Hematopoietic multipotent progenitor cell treated with erythropoietin and hydrocortisone succinate and interleukin-3 and kit ligand, for 4 days (in vitro differentiated cells): Measurements from ENCODE around the gene PGF.

Source experiments
- DNase-seq: peaks from one replicate; pipeline ENCODE4 v3.0.0-alpha.2; 2015

Gene PGF

DNA sequence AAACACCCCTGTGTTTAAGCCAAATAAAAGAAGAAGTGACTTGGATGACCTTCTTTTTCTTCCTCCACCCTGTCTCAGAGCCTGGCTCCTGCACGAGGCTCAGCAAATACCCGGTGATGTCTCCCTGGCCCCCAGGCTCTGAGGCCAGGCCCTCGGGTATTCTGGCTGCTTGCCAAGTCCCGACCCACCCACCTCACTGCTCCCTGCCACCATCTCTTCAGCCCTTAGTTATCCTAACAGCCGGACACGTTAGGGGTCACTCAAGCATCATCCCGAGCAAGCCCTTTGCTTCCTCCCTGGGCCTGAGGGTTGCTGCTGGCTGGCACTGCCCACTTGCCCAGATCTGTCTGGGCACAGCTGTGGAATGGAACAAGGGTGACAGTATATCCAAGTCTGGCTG is 39.6 kb downstream of the PGF start:
- DNase-seq, result no peak

DNA sequence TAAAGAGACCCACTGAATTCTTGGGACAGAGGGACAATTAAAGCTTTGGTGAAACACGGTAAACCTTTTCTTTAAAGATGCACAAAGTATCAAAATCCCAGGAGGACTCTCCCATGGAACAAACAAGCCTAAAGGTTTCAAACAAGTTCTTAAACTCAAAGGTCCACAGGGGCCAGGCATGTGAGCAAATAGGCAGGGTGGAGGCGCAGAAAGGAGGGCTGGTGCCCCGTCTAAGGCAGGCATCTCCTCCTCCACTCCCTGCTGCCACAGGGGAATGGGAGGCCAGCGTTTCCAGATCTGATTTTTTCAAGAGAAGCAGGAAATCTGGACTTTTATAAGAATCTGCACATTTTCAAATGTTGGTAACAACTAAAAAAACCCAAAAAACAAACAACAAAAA is 40.0 kb downstream of the PGF start:
- DNase-seq, result no peak

DNA sequence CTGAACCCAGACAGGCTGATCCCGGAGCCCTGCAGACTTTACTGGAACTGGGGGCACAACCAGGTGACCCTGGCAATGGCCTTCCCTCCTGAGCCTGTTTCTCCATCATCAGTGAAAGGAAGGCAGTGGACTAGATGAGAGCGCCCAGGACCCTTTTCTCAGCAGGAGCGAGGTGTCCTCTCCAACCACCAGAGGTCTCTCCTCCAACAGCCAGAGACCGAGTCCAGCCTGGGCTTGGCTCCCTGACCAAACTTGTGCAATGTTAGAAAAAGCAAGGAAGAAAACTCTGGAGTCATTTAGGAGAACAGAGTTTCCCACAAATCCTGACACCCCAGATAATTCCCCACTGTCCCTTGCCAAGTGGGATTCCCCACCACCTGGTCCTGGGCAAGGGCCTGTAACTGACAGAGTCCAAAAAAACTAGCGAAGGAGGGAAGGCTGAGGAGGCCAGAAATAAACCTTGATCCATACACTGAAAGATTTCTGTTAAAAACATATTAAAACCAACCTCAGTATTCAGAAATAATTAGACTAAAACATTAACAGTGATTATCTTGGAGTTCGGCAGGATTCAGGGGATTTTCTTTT is 41.3 kb downstream of the PGF start:
- DNase-seq, result peak; percentile 76

DNA sequence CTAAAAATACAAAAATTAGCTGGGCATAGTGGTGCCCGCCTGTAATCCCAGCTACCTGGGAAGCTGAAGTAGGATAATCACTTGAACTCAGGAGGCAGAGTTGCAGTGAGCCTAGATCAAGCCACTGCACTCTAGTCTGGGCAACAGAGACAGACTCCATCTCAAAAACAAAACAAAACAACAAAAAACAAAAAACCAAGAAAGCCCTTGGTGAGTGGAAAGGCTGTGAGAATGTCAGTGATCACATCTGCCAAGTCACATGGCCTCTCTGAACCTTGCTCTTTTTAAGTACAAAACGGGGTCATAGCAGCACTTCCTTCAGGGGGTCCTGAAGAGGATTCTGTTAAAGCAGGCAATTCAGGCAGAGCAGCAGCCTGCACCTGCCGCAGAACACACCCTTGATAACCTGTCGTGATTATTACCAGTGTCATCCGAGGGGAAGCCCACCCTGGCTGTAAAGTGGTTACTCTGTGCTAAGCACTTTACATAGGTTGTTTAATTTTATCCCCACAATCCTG is 41.9 kb downstream of the PGF start:
- no peak for DNase-seq

DNA sequence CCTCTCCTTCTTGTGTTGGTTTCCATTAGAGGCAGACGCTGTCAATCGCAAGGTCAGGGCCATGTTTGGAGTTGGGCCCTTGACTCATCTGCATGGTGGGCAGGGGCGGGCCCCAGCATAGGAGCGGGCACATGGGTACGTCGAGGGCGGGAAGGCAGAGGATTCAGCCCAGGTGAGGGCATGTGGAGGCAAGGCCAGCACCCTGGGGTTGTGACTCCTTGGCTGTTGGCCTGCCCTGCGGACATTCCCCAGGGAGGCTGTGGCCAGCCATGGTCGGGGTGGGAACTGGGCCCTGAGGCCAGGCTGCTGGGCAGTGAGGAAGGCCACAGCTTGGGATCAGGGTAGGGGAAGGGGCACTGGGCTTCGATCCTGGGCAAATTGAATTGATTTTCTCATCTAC is 42.6 kb downstream of the PGF start:
- DNase-seq, result no peak

DNA sequence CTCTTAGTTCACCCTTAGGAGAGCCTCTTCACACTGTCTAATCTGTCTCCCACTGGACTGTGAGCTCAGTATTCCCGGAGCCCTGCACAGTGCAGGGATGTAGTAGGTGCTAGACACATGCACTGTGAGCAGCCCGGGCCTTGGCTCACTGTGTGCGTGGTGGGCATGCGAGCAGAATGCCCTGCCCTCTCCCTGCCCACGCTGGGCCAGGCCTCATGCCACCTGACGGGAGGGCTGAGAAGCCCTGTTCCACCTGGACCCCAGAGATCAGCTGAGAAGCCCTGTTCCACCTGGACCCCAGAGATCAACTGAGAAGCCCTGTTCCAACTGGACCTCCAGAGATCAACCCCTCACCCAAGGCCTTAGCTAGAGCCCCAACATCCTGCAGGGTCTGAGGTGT is 43.3 kb downstream of the PGF start:
- no peak for DNase-seq

DNA sequence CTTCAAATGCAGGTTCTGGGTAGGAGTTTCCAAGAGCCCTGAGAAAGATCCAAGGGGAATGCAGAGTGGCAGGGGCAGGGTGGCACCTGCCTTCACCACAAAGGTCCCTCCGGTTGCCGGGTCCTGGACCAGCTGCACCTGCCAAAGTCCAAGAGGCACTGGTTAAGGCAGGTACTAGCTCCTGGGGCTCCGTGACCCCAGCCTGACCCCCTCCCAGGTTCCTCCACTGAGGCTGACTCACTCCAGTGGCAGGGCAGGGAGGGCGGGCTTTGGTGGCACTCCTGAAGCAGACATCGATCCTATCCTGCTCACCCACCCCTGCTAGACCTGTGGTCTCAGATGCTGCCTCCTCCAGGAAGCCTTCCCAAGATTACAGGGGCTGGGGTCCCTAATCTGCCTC is 43.7 kb downstream of the PGF start:
- no peak for DNase-seq

DNA sequence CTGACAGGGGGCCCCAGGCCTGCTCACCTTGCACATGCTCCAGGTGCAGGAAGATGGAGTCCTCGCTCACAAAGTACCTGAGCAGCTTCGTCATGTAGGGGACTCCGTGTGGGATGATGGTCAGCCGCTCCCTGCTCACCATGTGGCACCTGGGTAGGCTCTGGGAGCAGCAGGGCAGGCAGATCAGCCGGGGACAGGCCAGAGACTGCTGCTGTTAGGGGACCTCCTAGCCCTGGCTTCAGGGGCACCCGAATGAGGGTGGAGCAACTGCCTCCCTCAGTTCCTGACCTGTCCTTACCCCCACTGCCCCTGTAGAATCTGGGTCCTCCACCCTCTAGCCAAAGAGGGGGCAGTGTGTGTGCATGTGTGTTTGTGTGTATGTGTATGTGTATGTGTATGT is 44.2 kb downstream of the PGF start:
- DNase-seq, result no peak

DNA sequence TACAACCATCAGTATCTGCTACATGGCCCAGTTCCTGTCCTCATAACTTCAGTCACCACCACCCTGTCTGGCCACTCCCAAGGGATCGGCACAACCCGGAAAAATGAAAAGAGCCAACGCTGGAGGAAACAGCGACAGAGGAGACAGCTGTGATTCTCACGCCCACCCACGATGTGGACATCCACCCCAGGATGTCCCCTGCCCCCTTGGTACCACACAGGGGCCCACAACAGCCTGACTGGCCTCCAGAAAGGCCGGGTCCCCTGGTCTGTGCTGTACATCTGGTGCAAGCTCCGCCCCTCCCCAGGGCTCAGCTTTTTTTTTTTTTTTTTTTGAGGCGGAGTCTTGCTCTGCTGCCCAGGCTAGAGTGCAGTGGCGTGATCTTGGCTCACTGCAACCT is 44.8 kb downstream of the PGF start:
- no peak for DNase-seq

DNA sequence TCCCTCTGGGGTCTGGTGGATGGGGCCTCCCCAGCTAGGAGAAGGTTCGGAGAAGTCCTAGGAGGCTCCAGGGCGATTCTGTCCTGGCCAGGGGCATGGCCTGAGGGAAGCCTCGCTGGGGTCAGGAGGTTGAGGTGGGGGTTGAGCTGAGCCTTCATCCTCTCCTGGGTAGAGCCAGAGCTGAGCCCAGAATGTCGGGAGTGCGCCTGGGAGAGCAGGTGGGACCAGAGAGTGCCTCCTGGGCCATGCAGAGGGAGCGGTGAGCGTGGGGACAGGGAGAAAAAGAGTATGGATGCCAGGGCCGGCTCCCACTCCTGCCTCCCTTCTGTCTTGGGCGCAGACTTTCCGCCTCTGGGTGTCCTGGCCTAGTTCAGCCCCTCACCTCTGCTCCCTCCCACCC is 45.5 kb downstream of the PGF start:
- DNase-seq, result no peak

DNA sequence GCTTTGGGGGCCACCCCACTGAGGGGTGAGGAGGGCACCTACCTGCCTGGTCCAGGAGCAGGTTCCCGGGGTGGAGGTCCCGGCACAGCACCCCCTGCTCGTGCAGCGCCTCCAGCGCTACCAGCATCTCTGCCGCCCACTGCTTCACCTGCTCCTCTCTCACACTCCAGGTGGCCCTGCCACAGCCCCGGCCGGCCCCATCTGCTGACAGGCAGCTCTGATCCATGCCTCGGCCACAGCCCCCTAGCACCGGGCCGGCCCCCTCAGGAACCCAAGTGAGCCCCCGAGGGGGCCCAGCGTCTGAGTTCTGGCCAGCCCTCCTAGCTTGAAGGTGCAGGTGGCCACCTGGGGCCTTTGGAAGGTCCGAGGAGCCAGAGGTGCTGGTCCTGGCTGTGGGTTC is 45.9 kb downstream of the PGF start:
- no peak for DNase-seq

DNA sequence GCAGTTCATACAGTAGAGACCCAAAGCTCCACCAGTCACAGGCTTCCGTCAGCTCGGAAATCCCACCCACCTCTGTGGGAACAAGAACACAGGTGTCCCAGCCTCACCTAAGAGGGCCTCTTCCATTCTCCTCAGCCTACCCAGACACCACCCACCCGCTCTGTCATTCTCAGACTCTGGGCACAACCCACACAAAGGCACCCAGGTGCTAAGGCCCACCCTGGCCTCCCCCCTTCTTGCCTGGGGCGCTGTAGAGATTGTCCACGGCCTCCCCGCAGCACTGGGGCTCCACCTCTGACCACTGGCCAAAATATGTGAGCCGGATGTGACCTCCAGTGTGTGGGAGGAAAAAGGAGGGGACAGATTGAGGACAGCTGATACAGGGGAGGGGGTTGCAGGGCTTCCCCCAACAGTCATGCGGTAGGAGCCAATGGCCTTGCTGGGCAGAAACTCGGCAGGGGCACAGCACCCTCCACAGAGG is 46.5 kb downstream of the PGF start:
- no peak for DNase-seq

DNA sequence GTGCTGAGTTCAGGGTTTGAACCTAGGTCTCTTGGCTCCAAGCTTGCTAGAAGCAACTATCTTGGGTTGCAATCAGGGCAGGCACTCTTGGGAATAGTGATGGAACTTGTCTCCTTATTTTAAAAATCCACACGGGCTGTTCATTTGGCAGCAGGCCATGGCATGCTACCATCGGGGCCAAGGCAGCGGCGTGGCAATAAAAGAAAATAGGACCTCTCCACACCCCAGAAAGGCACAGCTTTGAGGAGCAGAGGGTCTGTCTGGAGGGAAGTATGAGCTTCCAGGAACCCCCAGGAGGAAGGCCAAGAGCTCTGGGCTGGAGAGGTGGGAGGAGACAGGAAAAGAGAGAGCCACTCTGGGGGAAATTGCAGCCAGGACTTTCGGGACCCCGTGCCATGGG is 47.7 kb downstream of the PGF start:
- DNase-seq, result no peak

DNA sequence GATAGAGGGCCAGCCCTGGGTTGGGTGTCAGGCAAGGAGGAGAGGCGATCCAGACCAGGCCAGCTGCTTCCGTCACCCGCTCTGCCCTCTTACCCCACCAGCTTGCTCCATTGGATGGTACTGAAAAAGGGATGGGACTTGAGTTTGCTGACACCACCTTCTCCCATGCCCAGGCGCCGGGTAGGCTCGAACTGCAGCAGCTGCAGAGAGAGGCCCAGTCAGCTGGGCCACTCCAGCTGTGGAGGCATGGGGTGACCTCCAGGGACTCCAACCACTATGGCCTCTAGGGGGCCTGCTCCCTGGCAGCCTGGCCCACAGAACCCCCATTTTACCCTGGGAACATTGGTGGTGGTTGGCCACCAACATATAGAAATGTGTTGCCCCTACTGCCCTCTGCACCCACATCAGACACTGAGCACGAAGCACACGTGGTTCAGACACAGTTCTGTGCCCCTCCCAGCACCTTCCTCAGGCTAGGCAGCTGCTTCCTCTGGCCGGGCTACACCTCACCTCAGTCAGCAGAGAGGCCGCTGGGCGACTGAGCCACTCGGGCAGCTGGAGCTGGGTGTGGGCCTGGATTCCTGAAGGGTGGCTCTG is 48.4 kb downstream of the PGF start:
- DNase-seq, result peak; percentile 43

DNA sequence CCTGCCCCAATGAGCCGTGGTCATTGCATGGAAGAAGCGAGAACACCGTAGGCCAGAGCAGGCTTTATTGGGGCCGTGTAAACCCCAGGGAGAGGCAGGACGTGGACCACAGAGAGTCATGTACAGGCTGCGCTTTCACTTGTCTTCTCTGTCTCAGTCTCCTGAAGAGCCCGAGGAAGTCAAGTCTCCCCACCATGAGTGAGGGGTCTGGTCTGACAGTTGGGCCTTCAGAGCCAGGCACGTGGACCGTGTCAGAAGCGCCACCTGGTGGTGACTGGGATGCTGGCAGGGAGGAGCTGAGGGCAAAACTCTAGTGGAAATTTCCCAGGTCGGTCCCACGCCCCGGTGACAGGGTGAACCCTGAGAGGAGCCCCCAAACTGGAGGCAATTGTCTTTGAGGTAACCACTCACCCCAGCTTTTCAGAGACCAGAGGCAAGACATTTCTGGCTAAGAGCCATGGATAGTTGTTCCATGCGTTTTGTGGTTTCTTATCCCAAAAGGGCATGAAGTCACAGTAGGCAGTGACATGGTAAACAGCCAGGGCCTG is 49.7 kb downstream of the PGF start:
- peak; percentile 80 for DNase-seq

DNA sequence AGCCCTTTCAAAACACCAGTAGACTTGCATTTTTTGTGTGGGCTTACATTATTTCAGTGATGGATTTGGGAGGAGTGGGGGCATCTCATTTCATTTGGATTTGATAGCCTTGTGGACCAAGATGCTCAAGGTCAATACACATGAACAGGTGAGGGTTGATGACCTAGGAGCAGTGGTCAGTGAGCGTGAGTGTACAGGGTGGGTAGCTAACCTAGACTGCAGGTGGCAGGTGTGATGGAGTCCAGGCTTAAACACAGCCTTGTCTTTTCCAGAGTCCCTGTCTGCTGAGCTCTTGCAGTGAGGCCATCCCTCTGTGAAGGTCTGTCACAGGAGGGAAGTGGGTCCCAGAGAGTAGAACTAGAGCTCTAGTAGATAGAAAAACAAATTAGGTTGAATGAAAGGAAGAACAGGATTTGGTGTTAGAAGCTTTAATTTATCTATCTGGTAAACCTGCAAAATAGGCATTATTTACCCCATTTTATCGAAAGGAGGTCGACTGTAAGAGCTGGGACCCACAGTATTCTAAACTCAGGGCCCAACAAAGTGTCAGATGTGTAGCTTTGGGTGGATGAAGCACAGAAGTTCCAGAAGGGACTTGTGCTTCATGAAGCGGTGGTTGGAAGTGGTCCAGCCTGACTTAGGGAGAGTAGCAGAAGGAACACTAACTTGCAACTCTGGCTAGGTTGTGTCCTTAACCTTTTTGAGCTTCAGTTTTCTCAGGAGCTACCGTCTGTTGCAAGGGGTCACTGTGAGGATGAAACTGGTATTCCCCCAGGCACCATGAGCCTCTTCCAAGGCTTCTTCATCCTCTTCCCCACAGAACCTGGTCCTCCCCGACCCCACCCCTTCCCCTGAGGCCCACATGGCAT is 50.5 kb downstream of the PGF start:
- DNase-seq, result no peak

DNA sequence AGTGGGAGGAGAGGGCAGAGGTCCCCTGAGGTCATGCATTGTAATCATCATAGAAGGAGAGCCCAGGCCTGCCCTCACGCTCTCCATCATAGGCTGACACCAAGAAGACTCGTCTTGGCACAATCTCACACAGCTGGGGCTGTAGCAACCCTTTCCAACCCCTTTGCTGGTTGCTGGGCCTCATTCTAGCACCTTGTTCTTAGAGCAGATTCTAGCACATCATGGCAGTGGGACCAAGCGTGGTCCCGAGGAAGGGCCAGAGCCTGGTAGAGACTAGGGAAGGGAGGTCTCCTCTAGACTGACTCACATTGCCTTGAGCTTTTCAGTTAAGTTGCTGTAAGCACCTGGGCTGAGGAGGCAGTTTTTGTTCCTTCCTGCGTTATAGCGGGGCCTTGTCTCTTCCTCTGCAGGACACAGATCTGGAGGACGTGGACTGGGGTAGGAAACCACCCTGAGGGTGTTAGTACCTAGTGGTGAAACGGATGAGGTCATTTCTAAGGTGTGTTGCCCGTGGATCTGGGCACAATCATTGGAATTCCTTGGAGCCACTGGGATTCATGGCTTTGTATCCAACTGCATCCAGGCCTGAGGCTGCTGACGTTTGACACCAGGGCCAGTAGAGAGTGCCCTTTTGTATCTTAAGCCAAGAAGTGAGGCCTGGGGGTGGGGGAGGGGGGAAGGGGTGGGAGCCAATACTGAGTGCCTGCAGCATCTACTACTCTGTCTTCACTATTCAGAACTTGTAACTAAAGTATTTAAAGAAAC is 52.3 kb downstream of the PGF start:
- no peak for DNase-seq

DNA sequence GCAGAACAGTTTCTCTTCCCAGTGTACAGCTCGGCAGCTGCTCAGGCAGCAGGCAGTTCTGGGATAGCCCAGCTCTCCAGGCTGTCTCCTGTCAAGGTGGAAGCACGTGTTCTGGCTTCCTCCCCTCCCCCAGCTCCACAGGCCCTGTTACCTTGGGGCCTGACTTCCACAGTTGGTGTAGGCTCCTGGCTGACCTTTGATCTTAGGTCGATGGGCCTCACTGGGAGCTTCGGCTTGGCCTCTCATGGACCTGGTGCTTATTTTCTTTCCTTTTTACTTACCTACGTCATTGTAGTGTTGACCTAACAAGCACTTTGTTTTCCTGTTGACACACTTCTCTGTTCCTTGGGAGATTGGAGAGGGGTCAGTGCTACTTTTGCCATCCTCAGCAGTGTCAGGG is 56.7 kb downstream of the PGF start:
- DNase-seq, result no peak

DNA sequence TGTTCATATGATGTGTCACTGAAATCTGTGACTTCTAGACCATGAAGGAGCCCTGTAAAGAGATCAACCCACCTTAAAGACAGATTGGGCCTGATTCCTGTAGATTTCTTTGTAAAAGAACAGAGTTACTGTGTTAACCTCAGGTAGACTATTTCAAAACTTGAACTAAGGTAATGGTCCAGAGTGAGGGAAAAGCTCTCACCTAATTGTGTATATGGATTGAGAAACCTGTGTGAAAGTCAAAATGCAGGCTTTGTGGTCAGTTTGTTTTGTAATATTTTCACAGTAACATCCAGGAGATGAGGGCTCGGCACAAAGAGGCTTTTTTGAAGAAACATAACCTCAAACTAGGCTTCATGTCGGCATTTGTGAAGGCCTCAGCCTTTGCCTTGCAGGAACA is 57.3 kb downstream of the PGF start:
- DNase-seq, result no peak

DNA sequence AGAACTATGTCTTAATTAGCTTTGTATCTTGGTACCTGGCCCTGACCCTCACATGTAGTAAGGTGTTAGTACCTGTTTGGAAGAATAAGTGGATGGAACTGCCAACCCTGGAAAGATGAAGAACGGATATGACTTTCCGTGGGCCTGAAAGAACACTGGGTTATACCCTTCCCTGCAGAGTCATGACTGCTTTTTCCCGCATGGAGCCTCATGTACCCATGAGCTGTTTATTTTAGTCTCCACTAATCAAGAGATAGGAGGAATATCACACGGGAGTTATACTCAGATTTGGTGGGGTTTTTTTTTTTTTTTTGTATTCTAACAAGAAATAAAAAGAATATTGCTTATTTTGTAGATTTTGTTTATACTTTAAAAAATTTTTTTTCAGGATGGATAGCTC is 57.8 kb downstream of the PGF start:
- no peak for DNase-seq

DNA sequence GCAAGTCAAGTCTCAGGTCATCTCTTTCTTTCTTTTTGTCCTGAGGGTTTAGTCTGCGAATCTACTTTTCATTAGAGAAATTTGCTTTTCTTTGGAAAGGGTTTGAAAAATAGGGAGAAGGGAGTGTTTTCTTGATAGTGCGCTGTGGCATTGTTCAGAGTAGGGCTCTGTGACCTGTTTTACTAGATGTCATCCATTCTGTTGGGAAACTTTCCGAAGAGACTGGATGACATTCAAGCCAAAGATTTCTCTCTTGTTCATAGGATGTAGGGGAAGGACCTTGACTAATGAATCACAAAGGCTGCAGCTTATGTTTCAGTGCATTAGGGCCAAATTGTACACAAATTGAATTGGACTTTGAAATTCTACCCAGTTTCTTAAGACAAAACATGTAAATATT is 59.0 kb downstream of the PGF start:
- DNase-seq, result no peak

DNA sequence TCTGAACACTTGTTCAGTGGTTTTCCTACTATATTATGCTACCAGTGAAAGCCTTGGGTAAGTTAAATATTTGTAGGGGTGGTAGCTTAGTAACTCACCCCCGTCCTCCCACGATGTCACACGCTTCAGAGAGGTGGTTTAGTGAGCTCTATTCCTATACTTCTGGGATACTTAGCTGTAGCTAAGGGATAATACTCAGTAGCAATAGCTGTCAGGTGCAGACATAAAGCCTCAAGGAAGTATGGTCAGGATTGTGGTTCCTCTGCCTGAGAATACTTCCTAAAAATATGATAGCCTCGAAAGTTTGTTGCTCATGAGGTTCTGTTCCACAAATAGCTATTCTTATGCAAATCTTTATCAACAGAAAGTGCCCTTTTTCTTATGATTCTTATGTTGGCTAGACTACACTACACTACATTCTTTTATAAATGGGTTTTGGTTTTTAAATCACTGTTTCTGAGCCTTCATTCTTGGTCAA is 61.7 kb downstream of the PGF start:
- peak; percentile 30 for DNase-seq

DNA sequence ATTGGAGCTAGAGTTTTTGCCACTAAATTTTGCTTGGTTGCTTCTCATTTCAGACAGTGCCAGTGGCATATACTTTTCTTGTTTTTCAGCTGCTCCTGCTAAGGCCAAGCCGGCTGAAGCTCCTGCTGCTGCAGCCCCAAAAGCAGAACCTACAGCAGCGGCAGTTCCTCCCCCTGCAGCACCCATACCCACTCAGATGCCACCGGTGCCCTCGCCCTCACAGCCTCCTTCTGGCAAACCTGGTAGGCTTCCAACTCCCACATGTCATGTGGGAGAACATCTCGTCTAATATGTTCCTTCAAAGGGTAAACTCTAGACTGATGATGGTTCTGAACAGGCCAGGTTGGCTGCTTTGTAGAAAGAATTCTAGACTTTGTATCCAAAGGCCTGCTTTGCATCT is 62.7 kb downstream of the PGF start:
- peak; percentile 38 for DNase-seq
